HG03575 (cell line): ENCODE data around the gene ST6GALNAC6.

ENCODE experiments used
- ATAC-seq: cut with Tn5 transposase; IDR thresholded peaks from one replicate; pipeline ENCODE4 v1.9.1; 2021; ENCODE audit not compliant: unreplicated experiment, insufficient number of reproducible peaks, low FRiP score; ENCODE audit errors: extremely low read depth

ST6GALNAC6 gene

GRCh38 chr9:127899128-127899943 lies at the start of gene ST6GALNAC6:
ST6GALNAC6 (minus strand) TSS chr9:127899603; CDS start chr9:127897981, 1,622 bp downstream.
- no peak for ATAC-seq

GRCh38 chr9:127947841-127948710 lies 48.7 kb upstream of the ST6GALNAC6 start:
- no peak for ATAC-seq

GRCh38 chr9:127946728-127947127 lies 47.3 kb upstream of the ST6GALNAC6 start:
- ATAC-seq: no peak

GRCh38 chr9:127945942-127946341 lies 46.5 kb upstream of the ST6GALNAC6 start:
- ATAC-seq: no peak

GRCh38 chr9:127945338-127945737 lies 45.9 kb upstream of the ST6GALNAC6 start:
- no peak for ATAC-seq

- no peak for ATAC-seq
Measured at GRCh38 chr9:127944586-127945218, 45.3 kb upstream of the ST6GALNAC6 start.

- ATAC-seq: no peak
Measured at GRCh38 chr9:127943731-127944144, 44.3 kb upstream of the ST6GALNAC6 start.

GRCh38 chr9:127943011-127943662 lies 43.7 kb upstream of the ST6GALNAC6 start:
- ATAC-seq: no peak

GRCh38 chr9:127942216-127943010 lies 43.0 kb upstream of the ST6GALNAC6 start:
- no peak for ATAC-seq

- no peak for ATAC-seq
Measured at GRCh38 chr9:127941961-127942215, 42.5 kb upstream of the ST6GALNAC6 start.

- no peak for ATAC-seq
Measured at GRCh38 chr9:127941062-127941960, 41.9 kb upstream of the ST6GALNAC6 start.

GRCh38 chr9:127940593-127940992 lies 41.2 kb upstream of the ST6GALNAC6 start:
- ATAC-seq: no peak

- ATAC-seq: no peak
Measured at GRCh38 chr9:127938298-127938690, 38.9 kb upstream of the ST6GALNAC6 start.

- ATAC-seq: no peak
Measured at GRCh38 chr9:127937388-127938297, 38.2 kb upstream of the ST6GALNAC6 start, which contains the start of gene DPM2. DPM2 (minus strand) TSS chr9:127937854; CDS start chr9:127937820, 34 bp downstream.

- no peak for ATAC-seq
Measured at GRCh38 chr9:127937056-127937387, 37.6 kb upstream of the ST6GALNAC6 start.

- no peak for ATAC-seq
Measured at GRCh38 chr9:127936347-127936852, 37.0 kb upstream of the ST6GALNAC6 start.
